T-helper 1 cell treated with Interleukin-12 subunit alpha and Interleukin-12 subunit beta and Interleukin-4 antibody, amounts not matched to agents 30 ng/mL and 1 ng/mL, for 36 hours (primary cell): ENCODE results near the gene NBPF3. TPM values are rescaled to one million over a fixed set of nuclear protein-coding genes. Genes with fewer than 3 reads are reported as not detected.
"Not testable (repeated sequence)": the region's sequence is repeated elsewhere in the genome, so short reads cannot be mapped to it uniquely, and the experiment has no call there.

Source experiments
- intact Hi-C: fragments of 100-400 bp; cut with micrococcal nuclease; formaldehyde crosslinking; loops from one replicate; pipeline ENCODE4 v1.15.1; 2024
- total RNA-seq: library from RNA; stranded (reverse); gene quantifications from 2 replicates; pipeline ENCODE4 v1.2.3, GENCODE V29; 2022

Gene NBPF3
- total RNA-seq, 1 donor from 2014 or later, result 5.5 TPM

GRCh38 chr1:21438646-21439312, 1.2 kb upstream of the NBPF3 start:
- intact Hi-C loops, result not testable (repeated sequence)

GRCh38 chr1:21439345-21439720, 604 bp upstream of the NBPF3 start:
- intact Hi-C loops, result no loop called here

GRCh38 chr1:21440630-21441125, 741 bp downstream of the NBPF3 start:
- intact Hi-C loops, result loop anchor here (2.0 kb wide), 1 partner anchor 20 kb away; no protein-coding TSS in a partner anchor

DNA sequence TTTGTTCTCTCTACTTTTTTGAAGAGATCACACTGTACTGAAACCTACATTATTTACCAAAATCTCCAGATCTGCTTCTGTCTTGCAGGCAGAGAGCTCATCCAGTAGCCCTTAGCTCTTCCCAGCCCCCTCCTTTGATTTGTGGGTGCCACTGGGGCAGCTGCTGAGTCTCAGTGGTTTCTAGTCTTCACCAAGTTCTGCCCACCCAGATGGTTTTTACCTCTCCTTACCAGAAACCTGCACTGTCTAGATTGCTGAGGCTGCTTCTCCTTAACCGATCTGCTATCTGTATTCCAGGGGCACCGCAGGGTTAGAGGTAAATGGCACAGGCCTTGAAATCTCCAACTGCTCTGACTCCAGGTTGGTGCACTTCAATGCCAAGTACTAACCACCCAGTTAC, 6.7 kb downstream of the NBPF3 start:
- intact Hi-C loops, result not testable (repeated sequence)

DNA sequence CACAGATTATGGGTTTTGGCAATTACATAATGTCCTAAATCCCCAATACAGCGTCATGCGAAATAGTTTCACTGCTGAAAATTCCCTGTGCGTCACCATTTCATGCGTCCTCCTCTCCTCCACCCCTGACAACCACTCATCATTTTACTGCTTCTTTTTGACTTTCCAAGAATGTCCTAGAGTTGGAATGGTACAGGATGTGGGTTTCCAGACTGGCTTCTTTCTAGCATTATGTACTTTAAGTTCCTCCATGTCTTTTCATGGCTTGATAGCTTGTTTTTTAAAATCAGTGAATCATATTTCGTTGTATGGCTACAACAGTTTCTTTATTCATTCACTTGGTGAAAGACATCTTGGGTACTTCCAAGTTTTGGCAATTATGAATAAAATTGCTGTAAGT, 7.4 kb downstream of the NBPF3 start:
- intact Hi-C loops, result no loop called here

- intact Hi-C loops, result no loop called here
Measured at GRCh38 chr1:21449906-21450305, 10.0 kb downstream of the NBPF3 start.

- intact Hi-C loops, result no loop called here
Measured at GRCh38 chr1:21451212-21451611, 11.3 kb downstream of the NBPF3 start.

GRCh38 chr1:21451981-21452411, 12.1 kb downstream of the NBPF3 start:
- intact Hi-C loops, result no loop called here

DNA sequence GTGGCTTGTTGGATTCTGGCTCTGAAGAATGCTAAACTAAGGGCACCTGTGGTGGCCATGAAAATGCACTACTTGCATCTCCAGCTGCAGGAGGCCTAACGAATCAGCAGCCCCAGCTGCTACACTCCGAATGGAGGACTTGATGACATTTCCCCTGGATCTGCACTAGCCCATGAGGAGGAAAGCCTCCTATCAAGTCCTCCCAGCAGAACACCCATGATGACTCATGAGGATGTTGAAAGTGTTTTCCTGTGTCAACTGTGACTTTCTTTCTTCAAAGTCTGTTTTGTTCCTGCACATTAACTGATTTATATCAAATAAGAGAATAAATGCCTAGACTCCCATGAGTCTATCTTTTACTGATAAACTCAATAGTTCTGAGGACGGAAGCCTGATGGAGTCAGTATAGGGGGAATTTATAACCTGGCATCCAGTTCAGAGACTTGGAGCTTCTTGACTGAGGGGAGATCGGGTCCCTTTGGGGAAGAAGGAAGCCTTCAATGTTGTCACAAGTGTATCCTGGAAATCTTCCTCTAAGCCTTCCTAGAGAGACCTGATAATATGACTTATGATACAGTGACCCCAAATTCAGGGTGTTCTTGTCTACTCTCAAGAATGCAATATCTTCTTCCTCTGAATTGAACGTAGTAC, 14.2 kb downstream of the NBPF3 start:
- intact Hi-C loops, result not testable (repeated sequence)

DNA sequence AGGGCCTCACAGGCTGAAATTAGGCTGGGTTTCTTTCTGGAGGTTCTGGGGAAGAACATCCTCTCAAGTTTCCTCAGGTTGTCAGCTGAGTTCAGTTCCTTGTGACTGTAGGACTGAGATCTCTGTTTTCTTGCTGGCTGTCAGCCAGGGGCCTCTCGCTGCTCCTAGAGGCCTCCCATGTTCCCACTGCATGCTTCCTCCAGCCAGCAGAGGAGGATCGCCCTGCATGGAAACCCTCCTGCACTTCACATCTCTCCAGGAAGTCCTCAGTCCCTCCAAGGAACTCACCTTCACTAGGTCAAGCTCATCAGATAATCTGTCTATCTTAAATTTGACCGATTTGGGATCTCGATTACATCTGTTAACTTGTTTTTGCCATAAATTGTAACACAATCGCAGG, 15.0 kb downstream of the NBPF3 start:
- intact Hi-C loops, result not testable (repeated sequence)

DNA sequence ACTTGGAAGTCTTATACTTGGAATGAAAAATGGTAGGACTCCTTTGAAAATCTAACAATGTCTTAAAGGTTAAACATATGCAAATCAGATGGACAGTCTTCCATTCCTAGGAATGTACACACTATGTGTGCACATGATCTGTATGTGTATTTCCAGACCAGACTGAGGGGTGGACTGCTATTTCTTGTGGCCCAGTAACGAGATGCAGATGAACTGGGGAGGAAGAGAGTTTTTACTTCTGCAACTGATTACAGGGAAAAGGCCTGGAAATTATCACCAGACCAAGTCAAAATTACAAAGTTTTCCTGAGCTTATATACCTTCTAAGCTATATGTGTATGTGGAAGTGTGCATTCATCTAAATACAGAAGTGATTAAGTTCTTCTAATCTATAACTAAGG, 17.7 kb downstream of the NBPF3 start:
- intact Hi-C loops, result no loop called here

GRCh38 chr1:21465127-21465526, 25.2 kb downstream of the NBPF3 start:
- intact Hi-C loops, result not testable (repeated sequence)

- intact Hi-C loops, result not testable (repeated sequence)
Measured at GRCh38 chr1:21467946-21468345, 28.0 kb downstream of the NBPF3 start.

DNA sequence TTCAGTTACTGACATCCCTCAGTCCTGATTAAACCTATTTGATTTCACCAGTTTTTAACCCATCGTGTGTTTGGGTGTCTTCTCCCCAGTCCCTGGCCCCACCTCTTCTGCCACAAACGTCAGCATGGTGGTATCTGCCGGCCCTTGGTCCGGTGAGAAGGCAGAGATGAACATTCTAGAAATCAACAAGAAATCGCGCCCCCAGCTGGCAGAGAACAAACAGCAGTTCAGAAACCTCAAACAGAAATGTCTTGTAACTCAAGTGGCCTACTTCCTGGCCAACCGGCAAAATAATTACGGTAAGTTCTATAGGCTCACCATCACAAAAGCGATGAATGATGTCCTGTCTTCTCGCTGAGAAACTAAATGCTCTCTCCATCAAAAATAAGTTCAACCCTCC, 28.7 kb downstream of the NBPF3 start:
- intact Hi-C loops, result no loop called here

DNA sequence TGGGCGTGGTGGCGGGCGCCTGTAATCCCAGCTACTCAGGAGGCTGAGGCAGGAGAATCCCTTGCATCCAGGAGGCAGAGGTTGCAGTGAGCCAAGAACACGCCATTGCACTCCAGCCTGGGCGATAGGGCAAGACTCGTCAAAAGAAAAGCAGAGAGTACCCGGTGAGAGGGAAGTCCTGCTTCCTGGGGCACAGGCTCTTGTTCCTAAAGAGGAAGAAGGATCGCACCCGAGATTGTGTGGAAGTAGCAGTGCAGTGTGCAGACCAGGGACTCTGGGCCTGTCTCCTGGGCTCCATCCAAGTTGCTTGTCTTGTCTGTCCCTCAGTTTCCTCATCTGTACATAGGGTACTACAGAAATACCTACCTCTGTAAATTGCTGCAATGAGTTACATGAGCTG, 29.6 kb downstream of the NBPF3 start:
- intact Hi-C loops, result no loop called here

DNA sequence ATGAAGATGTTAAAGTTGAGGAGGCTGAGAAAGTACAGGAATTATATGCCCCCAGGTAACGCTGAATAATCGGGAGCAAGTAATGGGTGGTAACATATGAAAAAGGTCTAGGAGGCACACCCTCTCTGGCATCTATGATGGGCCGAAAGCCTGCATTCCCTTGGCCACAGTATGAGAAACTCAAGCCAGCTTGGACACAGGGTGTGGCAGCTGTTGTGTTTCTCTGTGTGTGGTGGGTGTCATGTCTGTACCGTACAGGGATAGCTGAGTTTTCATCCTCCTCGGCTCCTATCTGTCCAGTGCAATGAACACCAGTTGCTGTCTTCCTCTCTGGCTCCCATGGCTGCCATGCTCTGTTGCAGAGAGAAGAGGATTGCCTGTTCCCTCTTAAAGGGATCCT, 32.9 kb downstream of the NBPF3 start:
- intact Hi-C loops, result no loop called here

DNA sequence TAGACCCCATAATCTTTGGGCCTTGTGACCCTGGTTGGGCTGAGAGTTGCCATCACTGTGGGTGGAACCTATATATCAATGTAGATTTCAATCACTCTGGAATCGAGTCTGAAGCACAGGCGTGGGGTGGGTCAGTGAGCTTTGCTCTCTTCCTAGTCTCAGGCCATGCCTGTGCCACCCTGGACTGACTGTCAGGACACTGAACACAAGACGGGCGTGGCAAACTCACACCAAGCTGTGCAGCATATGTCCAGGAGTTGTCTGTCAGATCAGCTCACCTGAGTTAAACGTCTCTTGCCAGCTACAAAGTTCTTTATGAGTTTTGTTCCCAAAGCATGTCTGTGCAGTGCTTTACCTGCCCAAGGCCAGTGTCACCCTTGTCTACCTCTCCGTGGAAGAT, 38.4 kb downstream of the NBPF3 start:
- intact Hi-C loops, result no loop called here

- intact Hi-C loops, result not testable (repeated sequence)
Measured at GRCh38 chr1:21483881-21484280, 43.9 kb downstream of the NBPF3 start.

DNA sequence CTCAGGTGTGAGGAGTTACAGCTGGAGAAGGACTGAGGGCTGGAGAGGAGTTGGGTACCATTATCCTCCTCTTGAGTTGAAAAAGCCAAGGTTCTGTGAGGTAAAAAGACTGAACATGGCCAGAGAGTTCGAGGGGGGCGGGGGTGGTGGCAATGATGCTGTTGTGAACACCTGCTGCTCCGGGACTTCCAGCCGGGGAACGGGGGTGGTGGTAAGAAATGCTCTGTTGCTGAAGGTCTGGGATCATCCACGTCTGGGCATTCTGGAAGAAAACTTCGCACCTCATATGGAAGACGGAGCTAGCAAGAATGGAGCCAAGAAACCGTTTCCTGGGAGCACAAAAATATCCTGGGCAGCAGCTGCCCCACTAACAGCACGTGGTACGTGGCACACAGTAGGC, 49.2 kb downstream of the NBPF3 start:
- intact Hi-C loops, result no loop called here

GRCh38 chr1:21490774-21491487, 51.0 kb downstream of the NBPF3 start:
- intact Hi-C loops, result loop anchor here (1.0 to 5.0 kb wide), 2 partner anchors 119 to 259 kb away; no protein-coding TSS in a partner anchor

- intact Hi-C loops, result loop anchor here (5.0 kb wide), 1 partner anchor 119 kb away; no protein-coding TSS in a partner anchor
Measured at GRCh38 chr1:21491488-21492355, 51.8 kb downstream of the NBPF3 start.
